ENCODE results near the gene POTEB2.
"Not testable (repeated sequence)": the region's sequence is repeated elsewhere in the genome, so short reads cannot be mapped to it uniquely, and the experiment has no call there.

POTEB2 gene

GRCh38 chr15:20866214-20866613, at the start of gene POTEB2:
Gene POTEB2 (minus strand): TSS chr15:20866314. CDS start chr15:20866281, 33 bp downstream.
- DNase-seq: not testable (repeated sequence)

- not testable (repeated sequence) for DNase-seq
Measured at GRCh38 chr15:20879916-20880315, 13.8 kb upstream of the POTEB2 start.

- DNase-seq: not testable (repeated sequence)
Measured at GRCh38 chr15:20878464-20878863, 12.3 kb upstream of the POTEB2 start.

- DNase-seq: not testable (repeated sequence)
Measured at GRCh38 chr15:20877819-20878218, 11.7 kb upstream of the POTEB2 start.
